ENCODE measurements around the gene C3orf18.

Gene C3orf18

GRCh38 chr3:50577348-50577747, 9.8 kb upstream of the C3orf18 start:
- DNase-seq, result no peak

DNA sequence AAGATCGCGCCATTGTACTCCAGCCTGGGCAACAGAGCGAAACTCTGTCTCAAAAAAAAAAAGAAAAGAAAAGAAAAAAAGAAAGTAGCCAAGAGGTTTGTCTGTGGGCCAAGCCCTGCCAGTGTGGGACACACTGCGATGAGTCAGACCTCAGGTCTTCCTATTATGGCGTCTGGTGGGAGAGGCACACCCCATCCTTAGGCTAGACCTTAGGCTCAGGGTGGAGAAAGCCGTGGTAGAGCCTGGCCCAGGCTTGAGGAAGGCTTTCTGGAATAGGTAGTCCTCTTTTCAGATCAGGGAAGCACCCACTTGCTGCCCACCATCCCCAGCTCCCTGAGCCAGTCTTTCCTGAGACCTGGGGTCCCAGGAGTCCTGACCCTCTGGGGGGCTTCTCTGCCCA, 7.8 kb upstream of the C3orf18 start:
- no peak for DNase-seq

DNA sequence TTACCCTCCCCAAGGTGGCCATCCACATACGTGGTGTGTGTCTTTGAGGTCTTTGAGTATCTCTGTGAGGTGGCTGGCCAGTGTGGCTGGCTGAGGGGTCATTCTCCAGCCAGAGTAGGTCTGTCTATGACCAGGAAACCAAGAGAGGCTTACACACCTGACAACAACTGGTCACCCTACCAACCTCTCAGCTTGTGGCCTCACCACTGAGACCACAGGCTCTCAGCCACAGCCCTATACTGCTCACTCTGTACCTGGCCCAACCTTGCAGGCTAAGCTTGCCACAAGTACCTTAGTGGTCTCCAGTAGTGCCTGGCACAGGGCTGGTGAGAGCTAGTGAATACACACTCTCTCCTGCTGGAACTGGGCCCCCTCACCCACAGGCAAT, 6.9 kb upstream of the C3orf18 start:
- no peak for DNase-seq

DNA sequence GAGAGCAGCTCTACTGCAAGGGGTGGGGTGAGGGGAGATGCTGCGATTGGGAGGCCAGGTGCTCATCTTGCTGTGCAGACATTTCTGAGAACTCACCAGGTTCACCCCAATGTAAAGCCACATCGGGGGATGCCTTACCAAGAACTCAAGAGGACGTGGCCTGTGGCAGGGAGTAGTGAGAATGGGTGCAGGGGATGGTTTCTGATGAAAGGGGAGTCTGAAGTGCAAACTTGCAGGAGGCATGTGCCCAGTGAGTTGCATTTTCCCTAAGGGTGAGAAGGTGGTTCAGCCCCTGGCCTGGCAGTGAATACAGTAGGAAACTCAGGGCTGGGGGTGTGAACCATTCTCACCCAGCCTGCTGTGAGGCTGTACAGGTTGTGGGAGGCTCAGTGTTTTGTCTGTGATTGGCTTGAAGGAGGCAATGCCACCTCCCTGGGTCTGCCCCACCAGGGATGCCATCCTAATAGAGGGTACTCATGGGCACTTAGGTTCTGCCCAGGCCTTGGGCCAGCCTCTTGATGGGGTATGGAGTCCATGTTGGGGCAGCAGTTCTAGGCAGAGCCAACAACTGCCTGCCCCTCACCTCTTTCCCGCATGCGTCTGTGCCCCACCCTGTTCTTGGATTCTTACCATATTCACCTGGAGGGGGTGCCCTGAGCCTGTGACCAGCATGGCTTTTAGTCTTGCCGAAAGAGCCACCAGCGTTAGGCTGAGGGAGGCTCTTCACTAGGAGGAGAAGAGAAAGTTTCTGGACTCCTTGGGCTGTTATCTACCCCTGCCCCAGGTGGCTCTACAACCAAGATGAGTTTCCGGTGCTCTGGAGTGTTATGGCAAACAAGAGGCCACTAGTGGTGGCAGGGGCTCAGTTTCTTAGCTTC, 6.3 kb upstream of the C3orf18 start:
- DNase-seq, result no peak

GRCh38 chr3:50572801-50573371, 5.3 kb upstream of the C3orf18 start:
- DNase-seq, result no peak

DNA sequence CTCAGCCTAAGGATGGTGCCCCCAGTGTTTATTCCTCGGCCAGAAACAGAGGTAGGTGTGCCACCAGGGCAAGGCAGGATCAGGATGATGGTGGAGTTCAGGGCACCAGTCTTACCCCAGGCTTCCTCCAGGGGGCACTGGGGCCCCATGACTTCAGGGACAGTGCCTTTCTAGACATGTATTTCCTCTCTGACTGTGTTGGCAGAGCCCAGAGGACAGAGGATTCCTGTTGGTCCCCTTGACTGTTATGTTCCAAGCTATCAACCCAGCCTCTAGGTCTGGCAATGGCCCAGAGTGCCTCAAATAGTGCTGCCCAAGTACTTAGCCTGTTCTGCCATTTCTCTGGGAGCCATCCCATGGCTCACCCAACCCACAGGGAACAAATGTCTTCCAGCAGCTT, 4.6 kb upstream of the C3orf18 start:
- DNase-seq, result peak in 1 of 2 experiments; percentile 47

DNA sequence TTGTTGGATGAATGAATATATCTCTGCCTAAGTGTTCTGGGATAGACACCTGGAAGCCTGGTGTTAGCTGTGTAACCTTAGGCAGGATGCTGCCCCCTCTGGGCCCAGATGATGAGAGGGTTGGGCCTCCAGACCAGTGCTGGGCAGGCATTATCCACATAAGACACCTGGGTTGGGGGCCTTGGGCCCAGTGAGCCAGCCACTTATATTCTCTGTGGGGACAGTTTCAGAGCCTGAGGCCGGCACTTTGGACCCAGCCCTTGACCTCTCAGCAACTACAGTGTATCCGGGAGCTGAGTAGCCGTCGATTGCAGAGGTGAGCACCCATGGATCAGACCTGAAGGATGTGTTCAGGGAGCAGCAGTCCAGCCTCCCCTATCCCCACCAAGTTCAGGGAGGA, 3.9 kb upstream of the C3orf18 start:
- no peak for DNase-seq

DNA sequence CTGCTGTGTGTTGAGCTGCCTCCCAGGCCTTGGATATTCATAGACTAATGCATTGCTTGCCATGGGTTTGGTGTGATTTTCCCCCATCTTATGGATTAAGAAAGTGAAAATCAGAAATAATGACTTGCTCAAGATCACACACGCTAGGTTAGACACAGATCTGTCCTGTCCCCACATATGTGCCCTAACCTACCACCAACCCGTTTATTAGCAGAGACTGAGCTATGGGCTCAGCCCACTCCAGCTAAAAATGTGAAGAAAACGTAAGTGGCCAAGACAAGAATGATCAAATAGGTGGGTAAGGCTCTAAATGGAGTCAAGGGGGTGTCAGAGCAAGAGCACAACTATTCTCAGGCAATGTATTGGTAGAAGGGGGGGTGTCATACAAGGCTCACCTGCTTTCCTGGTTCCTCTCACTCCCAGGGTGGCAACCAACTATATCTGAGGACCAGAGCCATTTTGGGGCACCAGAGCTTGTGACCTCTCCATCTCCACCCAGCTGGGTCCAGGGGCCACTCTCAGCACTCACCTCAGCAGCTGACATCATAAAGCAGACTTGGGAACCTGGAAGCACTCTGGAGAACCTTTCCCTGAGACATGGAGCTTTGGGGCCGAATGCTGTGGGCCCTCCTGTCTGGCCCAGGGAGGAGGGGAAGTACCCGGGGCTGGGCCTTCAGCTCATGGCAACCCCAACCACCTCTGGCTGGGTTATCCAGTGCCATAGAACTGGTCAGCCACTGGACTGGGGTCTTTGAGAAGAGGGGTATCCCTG, 3.1 kb upstream of the C3orf18 start:
- no peak for DNase-seq

GRCh38 chr3:50568947-50569749, 1.6 kb upstream of the C3orf18 start, which contains the start of gene HEMK1:
Gene HEMK1, plus strand, starts transcription at chr3:50569522. Its CDS starts 1,583 bp downstream, at chr3:50571105.
- peak; percentile 11 to 23 for DNase-seq

DNA sequence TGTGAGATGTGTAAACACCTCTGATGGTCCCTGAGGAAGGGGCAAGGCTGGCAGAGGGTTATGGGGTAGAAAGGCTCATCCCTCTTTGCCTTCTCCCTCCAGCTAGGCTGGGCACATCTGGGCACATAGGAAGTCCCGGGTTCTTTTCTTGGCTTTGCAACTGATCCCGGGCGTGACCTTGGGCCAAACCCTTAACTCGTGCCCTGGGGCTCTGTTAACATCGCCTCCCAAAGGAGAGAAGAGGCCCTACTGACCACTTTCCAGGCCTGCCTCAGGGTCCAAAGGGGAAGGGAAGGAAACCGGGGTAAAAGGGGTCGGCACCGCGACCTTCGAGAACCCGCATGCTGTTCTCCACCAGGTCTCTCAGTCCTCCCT, 549 bp downstream of the C3orf18 start:
- no peak for DNase-seq

DNA sequence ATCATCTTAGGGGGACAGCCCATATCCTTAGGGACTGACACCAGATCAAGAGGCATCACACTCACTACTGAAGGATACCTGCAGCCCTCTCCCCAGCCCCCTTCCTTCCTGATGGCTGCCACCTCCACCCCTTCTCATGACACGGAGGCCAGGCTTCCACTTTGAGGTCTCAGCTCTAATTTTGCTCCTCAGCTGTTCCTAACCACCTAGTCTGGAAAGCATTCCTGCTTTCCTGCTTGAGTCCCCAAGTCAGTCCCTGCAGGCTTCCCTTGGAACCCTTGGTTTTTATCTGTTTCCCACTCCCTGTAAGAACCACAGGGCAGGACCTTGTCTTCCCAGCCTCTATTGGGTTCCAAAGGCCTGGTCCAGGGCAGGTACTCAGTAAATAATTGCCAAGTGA, 3.2 kb downstream of the C3orf18 start:
- no peak for DNase-seq

- DNase-seq, result peak; percentile 80 to 83
These were observed 3.7 kb downstream of the C3orf18 start for GRCh38 chr3:50563867-50564266.

GRCh38 chr3:50562861-50563260, 4.7 kb downstream of the C3orf18 start:
- no peak for DNase-seq

DNA sequence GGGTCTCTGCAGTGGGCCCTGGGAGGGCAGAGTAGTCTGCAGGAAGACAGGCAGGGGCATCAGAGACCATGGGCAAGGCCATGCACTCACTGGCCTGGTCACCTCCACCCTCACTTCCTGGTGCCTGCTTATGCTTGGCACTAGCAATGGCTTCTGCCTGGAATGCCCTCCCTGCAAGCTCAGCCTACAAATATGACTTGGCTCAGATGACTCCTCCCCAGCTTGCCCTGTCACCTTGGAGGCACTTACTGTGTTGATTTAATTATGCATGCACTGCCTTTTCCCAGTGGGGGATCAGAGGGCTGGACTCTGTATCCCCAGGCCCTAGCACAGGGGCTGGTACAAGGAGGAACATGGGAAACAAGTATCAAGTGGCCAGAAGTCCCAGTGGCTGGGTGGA, 7.8 kb downstream of the C3orf18 start:
- no peak for DNase-seq

DNA sequence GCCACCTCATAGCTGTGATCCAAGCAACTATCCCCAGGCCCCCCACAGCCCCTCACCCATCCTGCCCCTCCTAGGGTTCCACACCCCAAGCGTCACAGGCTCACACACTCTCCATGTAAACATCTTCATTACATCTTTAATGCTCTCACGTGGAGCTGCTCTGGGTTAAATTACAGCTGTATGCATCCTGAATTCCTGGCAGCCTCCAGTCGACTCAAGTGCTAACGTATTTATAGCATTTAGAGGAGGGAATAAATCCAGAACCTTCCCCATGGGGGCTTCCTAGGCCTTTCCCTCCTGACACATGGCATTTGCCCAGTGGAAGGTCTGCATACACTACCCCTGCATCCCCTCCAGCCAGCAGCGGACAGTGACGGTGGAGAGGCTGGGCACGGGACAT, 9.6 kb downstream of the C3orf18 start:
- DNase-seq, result no peak

DNA sequence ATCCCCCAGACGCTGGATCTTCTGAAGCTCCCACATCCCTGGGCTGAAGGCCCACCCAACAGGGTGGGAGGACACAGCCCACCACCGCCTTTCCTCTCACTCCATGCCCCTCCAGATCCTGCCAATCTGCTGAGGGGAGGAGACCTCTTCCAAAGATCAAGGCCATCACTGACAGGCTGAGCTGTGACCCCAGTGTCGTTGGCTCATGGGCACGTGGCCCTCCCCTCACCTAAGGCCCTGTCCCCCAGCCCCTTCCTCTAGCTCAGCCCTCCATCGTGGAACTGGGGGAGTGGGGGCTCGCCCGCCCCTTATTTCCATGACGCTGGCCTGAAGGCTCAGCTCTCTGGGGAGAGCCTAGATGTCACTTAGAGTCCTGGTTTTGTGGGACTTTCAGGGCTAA, 10.4 kb downstream of the C3orf18 start:
- DNase-seq, result no peak

- DNase-seq, result no peak
These were observed 13.0 kb downstream of the C3orf18 start for GRCh38 chr3:50554553-50554952.

DNA sequence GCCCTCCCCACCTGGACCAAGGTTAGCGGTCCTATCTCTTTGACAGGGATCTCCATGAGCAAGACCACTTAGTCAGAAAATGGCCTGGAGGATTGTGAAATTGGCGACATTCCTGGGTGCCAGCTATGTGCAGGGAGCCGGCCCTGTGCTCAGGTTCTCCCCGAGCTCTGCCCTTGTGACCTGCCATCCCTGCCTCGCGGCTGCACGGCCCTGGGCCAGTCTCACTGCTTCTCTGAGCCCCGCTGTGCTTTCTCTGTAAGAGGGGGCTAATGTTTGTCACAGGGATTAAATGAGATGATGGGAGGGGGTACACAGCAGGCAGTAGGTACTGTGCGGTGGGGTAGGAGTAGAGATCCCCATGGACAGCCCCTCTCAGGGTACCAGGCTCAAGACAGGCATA, 14.9 kb downstream of the C3orf18 start:
- no peak for DNase-seq

DNA sequence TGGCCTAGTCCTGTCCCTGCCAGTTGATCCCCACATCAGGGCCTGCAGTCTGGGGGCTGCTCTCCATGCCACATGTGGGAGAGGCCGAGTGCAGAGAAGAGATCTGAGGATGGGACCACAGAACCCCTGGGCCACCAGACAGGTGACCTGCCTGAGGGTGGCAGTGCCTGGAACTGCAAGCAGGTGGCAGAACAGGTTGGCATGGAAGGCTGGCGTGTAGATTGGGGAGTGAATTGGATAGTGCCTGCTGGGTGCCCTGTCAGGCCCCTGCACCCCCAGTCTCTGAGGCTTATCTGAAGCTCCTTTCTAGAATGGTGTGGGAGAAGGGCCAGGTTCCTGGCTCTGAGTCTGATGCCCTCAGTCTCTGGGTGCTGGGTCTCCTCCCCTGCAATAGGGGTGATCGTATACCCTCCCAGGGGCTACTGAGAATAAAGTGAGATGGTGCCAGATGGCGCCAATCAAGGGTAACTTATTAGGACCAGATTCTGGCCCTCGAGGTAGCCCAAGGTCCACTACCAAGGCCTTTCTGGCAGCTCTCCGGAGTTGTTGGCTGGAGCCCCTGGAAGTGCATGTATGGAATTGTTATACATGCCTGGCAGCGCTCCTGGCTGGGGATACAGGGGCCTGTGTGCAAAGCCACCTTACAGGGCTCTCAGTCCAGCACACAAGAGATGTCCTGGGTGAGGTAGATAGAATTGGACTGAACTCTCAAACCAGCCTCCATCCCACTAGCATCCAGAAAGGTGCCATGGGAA, 15.7 kb downstream of the C3orf18 start:
- peak in 1 of 2 experiments; percentile 54 for DNase-seq

GRCh38 chr3:50551054-50551659, 16.4 kb downstream of the C3orf18 start:
- DNase-seq, result no peak

- DNase-seq, result peak in 1 of 2 experiments; percentile 8
These were observed 17.3 kb downstream of the C3orf18 start for GRCh38 chr3:50550079-50550736.

All from cerebellar nuclear complex (tissue), 1 donor.